Prostate gland (tissue), 2 donors: ENCODE measurements around the gene OLFML1.

Experiments
- CTCF ChIP-seq, 4 experiments: fragments of 200-600 bp in 2 of 4; fragments of 450-650 bp in 2 of 4; sonication (generic) in 2 of 4; IDR thresholded peaks; 1 replicate in 3 of 4; 2 replicates in 1 of 4; pipeline ENCODE4 v1.5.1; 2016 to 2019; ENCODE audit warnings: antibody characterized with exemption in 4 of 4, mild to moderate bottlenecking in 2 of 4, moderate library complexity in 2 of 4
- POLR2A ChIP-seq: fragments of 450-650 bp; IDR thresholded peaks from one replicate; pipeline ENCODE4 v1.6.1; 2016; ENCODE audit warnings: antibody characterized with exemption, mild to moderate bottlenecking

GRCh38 chr11:7439746-7440320 lies 45.5 kb upstream of the OLFML1 start:
- TF ChIP-seq CTCF (IDR thresholded peaks at IDR 0.05): no peak
- no peak for TF ChIP-seq POLR2A
